ELF-1 (cell line): Measurements from ENCODE around the gene PRRT4.
A peak's percentile ranks its signal among the peaks of the same experiment; 100 is the strongest.

Source experiments
- DNase-seq: peaks from one replicate; pipeline ENCODE4 v3.0.0-alpha.2; 2016; ENCODE audit warnings: low read depth, low spot score

Gene PRRT4

GRCh38 chr7:128361411-128362379 lies at the start of gene PRRT4:
Gene PRRT4, minus strand, starts transcription at chr7:128361690.
- peak; percentile 32 for DNase-seq

GRCh38 chr7:128410451-128410753 lies 48.9 kb upstream of the PRRT4 start:
- no peak for DNase-seq

GRCh38 chr7:128409596-128410450 lies 48.3 kb upstream of the PRRT4 start, which contains the start of gene IMPDH1:
Gene IMPDH1, minus strand, starts transcription at chr7:128409982. Its CDS starts 81 bp downstream, at chr7:128409901.
- DNase-seq, result peak; percentile 79

GRCh38 chr7:128408709-128409595 lies 47.5 kb upstream of the PRRT4 start:
- DNase-seq, result peak; percentile 46

GRCh38 chr7:128407751-128408708 lies 46.5 kb upstream of the PRRT4 start:
- DNase-seq, result peak; percentile 51

GRCh38 chr7:128407233-128407589 lies 45.7 kb upstream of the PRRT4 start:
- DNase-seq, result no peak

- peak; percentile 22 for DNase-seq
Observed at GRCh38 chr7:128406314-128407232, 45.1 kb upstream of the PRRT4 start.

- peak; percentile 34 for DNase-seq
Observed at GRCh38 chr7:128405471-128406313, 44.2 kb upstream of the PRRT4 start.

GRCh38 chr7:128404886-128405470 lies 43.5 kb upstream of the PRRT4 start:
- DNase-seq, result peak; percentile 49

GRCh38 chr7:128404143-128404681 lies 42.7 kb upstream of the PRRT4 start:
- DNase-seq, result peak; percentile 32

GRCh38 chr7:128403676-128404075 lies 42.2 kb upstream of the PRRT4 start:
- DNase-seq, result no peak

GRCh38 chr7:128402356-128402755 lies 40.9 kb upstream of the PRRT4 start:
- DNase-seq, result no peak

- DNase-seq, result no peak
Observed at GRCh38 chr7:128400566-128400965, 39.1 kb upstream of the PRRT4 start.

GRCh38 chr7:128399991-128400390 lies 38.5 kb upstream of the PRRT4 start:
- no peak for DNase-seq

GRCh38 chr7:128398841-128399135 lies 37.3 kb upstream of the PRRT4 start:
- DNase-seq, result no peak

- DNase-seq, result peak; percentile 78
Observed at GRCh38 chr7:128398016-128398840, 36.7 kb upstream of the PRRT4 start.

- DNase-seq, result no peak
Observed at GRCh38 chr7:128396357-128396756, 34.9 kb upstream of the PRRT4 start.
